DOHH2 (cell line): Measurements from ENCODE around the gene NEDD4L.

ENCODE experiments used
- H3F3A ChIP-seq: fragments of 200-600 bp; sonication (generic), shearing (Covaris generic); 2 replicates; pipeline ENCODE4 v1.6.0; 2016; ENCODE audit warnings: antibody characterized with exemption, mild to moderate bottlenecking; ENCODE audit not compliant: control insufficient read depth, insufficient read depth
- H3K27ac ChIP-seq: fragments of 200-600 bp; sonication (generic); 2 replicates; pipeline ENCODE4 v1.5.1; 2014; ENCODE audit warnings: low read depth, mild to moderate bottlenecking, low read length, moderate library complexity
- H3K27me3 ChIP-seq: fragments of 200-600 bp; sonication (generic); 2 replicates; pipeline ENCODE4 v1.6.1; 2014; ENCODE audit warnings: mild to moderate bottlenecking, low read length, mixed read lengths; ENCODE audit not compliant: control insufficient read depth
- H3K36me3 ChIP-seq: fragments of 200-600 bp; sonication (generic); 2 replicates; pipeline ENCODE4 v1.6.1; 2014; ENCODE audit warnings: mild to moderate bottlenecking, low read length, moderate library complexity, mixed read lengths; ENCODE audit not compliant: control insufficient read depth
- H3K4me1 ChIP-seq: fragments of 200-600 bp; sonication (generic); 2 replicates; pipeline ENCODE4 v1.6.1; 2014; ENCODE audit warnings: mild to moderate bottlenecking, low read length, mixed read lengths; ENCODE audit not compliant: control insufficient read depth
- H3K4me2 ChIP-seq: fragments of 200-600 bp; sonication (generic); 2 replicates; pipeline ENCODE4 v1.6.0; 2014; ENCODE audit warnings: mild to moderate bottlenecking, low read length, moderate library complexity
- H3K4me3 ChIP-seq: fragments of 200-600 bp; sonication (generic); 2 replicates; pipeline ENCODE4 v1.5.1; 2014; ENCODE audit warnings: mild to moderate bottlenecking, low read length, mixed read lengths
- H3K79me2 ChIP-seq: fragments of 200-600 bp; sonication (generic); 2 replicates; pipeline ENCODE4 v1.6.1; 2014; ENCODE audit warnings: mild to moderate bottlenecking, low read length, mixed read lengths; ENCODE audit not compliant: control insufficient read depth
- H3K9me2 ChIP-seq: fragments of 200-600 bp; sonication (generic); replicated peaks from 2 replicates; pipeline ENCODE4 v1.6.1; 2014; ENCODE audit warnings: mild to moderate bottlenecking, low read length, mixed read lengths; ENCODE audit not compliant: control insufficient read depth
- H3K9me3 ChIP-seq: fragments of 200-600 bp; sonication (generic); 2 replicates; pipeline ENCODE4 v1.6.1; 2014; ENCODE audit warnings: antibody characterized with exemption, low read length, mixed read lengths; ENCODE audit not compliant: control insufficient read depth, insufficient read depth
- H4K20me1 ChIP-seq: fragments of 200-600 bp; sonication (generic); 2 replicates; pipeline ENCODE4 v1.6.0; 2014; ENCODE audit warnings: low read depth, mild to moderate bottlenecking, antibody characterized with exemption, low read length, moderate library complexity; ENCODE audit not compliant: control insufficient read depth, insufficient read depth
- EZH2phosphoT487 ChIP-seq: fragments of 200-600 bp; sonication (generic); IDR thresholded peaks from 2 replicates; pipeline ENCODE4 v1.6.1; 2017; ENCODE audit warnings: borderline replicate concordance, mild to moderate bottlenecking, antibody characterized with exemption, low read length, moderate library complexity, mixed read lengths
- TF ChIP-seq, protein P1 (sequence below): fragments of 200-600 bp; sonication (generic); IDR thresholded peaks from one replicate; pipeline ENCODE4 v1.5.1; 2014; ENCODE audit warnings: antibody characterized with exemption, mild to moderate bottlenecking, low read depth, low read length; ENCODE audit not compliant: poor library complexity, severe bottlenecking

NEDD4L gene

DNA sequence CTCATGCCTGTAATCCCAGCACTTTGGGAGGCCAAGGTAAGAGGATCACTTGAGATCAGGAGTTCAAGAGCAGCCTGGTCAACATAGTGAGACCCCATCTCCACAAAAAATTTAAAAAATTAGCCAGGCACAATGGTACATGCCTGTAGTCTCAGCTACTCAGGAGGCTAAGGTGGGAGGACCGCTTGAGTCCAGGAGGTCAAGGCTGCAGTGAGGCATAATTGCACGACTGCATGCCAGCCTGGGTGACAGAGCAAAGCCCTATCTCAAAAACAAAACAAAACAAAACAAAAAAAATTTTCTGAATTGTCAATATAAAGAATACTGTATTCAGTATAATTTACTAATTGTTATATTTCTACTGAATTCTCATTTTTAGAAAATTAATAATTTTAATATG lies 20.9 kb upstream of the NEDD4L start:
- Histone ChIP-seq H4K20me1 (no peaks in the 10 kb centered on the region), H3K4me3 (no peak overlapping the region), H3K9me3 (no peaks in the 10 kb centered on the region), H3F3A (no peaks in the 10 kb centered on the region), H3K4me1 (peaks cover 20% of the 10 kb centered on the region), H3K27me3 (no peaks in the 10 kb centered on the region; the same call in 1 of the 2 replicates), H3K36me3 (no peaks in the 10 kb centered on the region), H3K9me2 (no peaks in the 10 kb centered on the region), H3K79me2 (no peaks in the 10 kb centered on the region), H3K4me2 (no peak overlapping the region), H3K27ac (no peak overlapping the region)
- no peak for TF ChIP-seq EZH2phosphoT487
- TF ChIP-seq, protein P1, sequence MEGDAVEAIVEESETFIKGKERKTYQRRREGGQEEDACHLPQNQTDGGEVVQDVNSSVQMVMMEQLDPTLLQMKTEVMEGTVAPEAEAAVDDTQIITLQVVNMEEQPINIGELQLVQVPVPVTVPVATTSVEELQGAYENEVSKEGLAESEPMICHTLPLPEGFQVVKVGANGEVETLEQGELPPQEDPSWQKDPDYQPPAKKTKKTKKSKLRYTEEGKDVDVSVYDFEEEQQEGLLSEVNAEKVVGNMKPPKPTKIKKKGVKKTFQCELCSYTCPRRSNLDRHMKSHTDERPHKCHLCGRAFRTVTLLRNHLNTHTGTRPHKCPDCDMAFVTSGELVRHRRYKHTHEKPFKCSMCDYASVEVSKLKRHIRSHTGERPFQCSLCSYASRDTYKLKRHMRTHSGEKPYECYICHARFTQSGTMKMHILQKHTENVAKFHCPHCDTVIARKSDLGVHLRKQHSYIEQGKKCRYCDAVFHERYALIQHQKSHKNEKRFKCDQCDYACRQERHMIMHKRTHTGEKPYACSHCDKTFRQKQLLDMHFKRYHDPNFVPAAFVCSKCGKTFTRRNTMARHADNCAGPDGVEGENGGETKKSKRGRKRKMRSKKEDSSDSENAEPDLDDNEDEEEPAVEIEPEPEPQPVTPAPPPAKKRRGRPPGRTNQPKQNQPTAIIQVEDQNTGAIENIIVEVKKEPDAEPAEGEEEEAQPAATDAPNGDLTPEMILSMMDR, result no peak

DNA sequence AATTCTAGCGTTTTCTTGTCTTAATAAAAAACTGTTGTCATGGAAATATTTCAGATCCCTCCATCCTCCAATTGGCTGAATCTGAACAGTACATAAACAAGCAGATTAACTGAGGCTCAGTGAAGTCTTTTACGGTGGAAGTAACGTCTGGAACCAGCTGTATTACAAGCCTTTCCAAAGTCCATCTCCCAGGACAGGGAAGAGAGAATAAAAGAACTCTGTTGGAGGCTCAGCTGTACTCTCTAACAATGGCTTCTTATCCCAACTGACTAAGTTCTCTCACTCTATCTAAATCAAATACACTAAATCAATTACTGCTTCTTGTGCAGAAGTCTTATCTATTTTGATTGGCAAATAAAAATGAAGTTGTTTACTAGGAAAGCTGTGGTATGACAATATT lies 19.9 kb upstream of the NEDD4L start:
- H3K27ac ChIP-seq, result no peak overlapping the region
- no peaks in the 10 kb centered on the region for H4K20me1 ChIP-seq
- H3K4me1 ChIP-seq, result peaks cover 20% of the 10 kb centered on the region
- H3K9me2 ChIP-seq, result no peaks in the 10 kb centered on the region
- peaks cover 6% of the 10 kb centered on the region; the same call in 1 of the 2 replicates for H3K27me3 ChIP-seq
- no peaks in the 10 kb centered on the region for H3F3A ChIP-seq
- H3K9me3 ChIP-seq, result no peaks in the 10 kb centered on the region
- H3K4me3 ChIP-seq, result no peak overlapping the region
- H3K36me3 ChIP-seq, result no peaks in the 10 kb centered on the region
- no peak overlapping the region for H3K4me2 ChIP-seq
- no peak for TF ChIP-seq EZH2phosphoT487
- TF ChIP-seq, protein P1, result no peak
- H3K79me2 ChIP-seq, result no peaks in the 10 kb centered on the region

DNA sequence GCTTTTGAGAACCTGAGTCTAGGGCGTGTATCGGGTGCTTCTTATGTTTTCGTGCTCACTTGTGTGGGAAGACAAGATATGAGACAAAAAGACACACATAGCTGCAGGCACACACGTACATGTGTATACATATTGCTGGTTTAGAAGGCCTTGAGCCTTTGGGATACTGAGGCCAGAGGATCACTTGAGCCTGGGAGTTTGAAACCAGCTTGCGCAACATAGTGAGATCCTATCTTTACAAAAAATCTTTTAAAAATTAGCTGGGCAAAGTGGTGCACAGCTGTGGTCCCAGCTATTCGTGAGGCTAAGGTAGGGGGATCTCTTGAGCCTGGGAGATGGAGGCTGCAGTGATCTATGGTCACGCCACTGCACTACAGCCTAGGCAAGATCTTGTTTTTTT lies 18.8 kb upstream of the NEDD4L start:
- H3K4me3 ChIP-seq, result no peak overlapping the region
- peaks cover 13% of the 10 kb centered on the region for H3K27me3 ChIP-seq
- no peak overlapping the region for H3K27ac ChIP-seq
- H3K36me3 ChIP-seq, result no peaks in the 10 kb centered on the region
- H3K4me2 ChIP-seq, result no peak overlapping the region
- no peaks in the 10 kb centered on the region for H3K9me2 ChIP-seq
- no peaks in the 10 kb centered on the region for H3F3A ChIP-seq
- H3K79me2 ChIP-seq, result no peaks in the 10 kb centered on the region
- H3K9me3 ChIP-seq, result no peaks in the 10 kb centered on the region
- peaks cover 10% of the 10 kb centered on the region for H3K4me1 ChIP-seq
- TF ChIP-seq EZH2phosphoT487, result no peak
- TF ChIP-seq, protein P1, result no peak
- H4K20me1 ChIP-seq, result no peaks in the 10 kb centered on the region

DNA sequence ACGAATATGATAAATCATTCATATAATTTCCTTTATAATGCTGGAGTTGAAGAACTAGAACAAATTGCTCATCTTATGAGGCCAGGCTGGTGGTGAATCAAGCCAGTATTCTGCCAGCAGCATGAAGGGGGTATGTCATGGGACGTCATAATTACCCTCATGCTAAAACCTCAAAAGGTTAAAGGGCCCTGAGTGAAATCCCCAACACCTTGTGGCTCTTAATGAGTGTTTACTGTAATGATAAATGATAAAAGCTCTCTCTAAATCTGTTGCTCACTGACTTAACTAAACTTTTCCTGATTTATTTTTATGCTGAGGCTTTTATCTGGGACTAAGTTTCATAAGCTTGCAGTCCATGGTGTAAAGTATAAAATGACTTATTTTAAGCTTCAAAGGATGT lies 18.3 kb upstream of the NEDD4L start:
- Histone ChIP-seq H3K4me3 (no peak overlapping the region), H3K9me2 (no peaks in the 10 kb centered on the region), H4K20me1 (no peaks in the 10 kb centered on the region), H3K9me3 (no peaks in the 10 kb centered on the region), H3K4me1 (0 out of 2 replicates have a peak, but pooled peaks cover 5% of the 10 kb centered on the region), H3K36me3 (no peaks in the 10 kb centered on the region), H3K4me2 (no peak overlapping the region), H3K79me2 (no peaks in the 10 kb centered on the region), H3K27ac (no peak overlapping the region), H3F3A (no peaks in the 10 kb centered on the region), H3K27me3 (peaks cover 13% of the 10 kb centered on the region)
- TF ChIP-seq, protein P1, result no peak
- TF ChIP-seq EZH2phosphoT487, result no peak
